ENCODE data around the gene APOO.
"Not testable (repeated sequence)": the region's sequence is repeated elsewhere in the genome, so short reads cannot be mapped to it uniquely, and the experiment has no call there.

Gene APOO

GRCh38 chrX:23902419-23902818 lies 5.3 kb downstream of the APOO start:
- DNase-seq (ENCODE audit: low read depth) = no peak

GRCh38 chrX:23901805-23902204 lies 5.9 kb downstream of the APOO start:
- no peak for DNase-seq (ENCODE audit: low read depth)

- DNase-seq (ENCODE audit: low read depth) = no peak
Observed at GRCh38 chrX:23901060-23901459, 6.7 kb downstream of the APOO start.

DNA sequence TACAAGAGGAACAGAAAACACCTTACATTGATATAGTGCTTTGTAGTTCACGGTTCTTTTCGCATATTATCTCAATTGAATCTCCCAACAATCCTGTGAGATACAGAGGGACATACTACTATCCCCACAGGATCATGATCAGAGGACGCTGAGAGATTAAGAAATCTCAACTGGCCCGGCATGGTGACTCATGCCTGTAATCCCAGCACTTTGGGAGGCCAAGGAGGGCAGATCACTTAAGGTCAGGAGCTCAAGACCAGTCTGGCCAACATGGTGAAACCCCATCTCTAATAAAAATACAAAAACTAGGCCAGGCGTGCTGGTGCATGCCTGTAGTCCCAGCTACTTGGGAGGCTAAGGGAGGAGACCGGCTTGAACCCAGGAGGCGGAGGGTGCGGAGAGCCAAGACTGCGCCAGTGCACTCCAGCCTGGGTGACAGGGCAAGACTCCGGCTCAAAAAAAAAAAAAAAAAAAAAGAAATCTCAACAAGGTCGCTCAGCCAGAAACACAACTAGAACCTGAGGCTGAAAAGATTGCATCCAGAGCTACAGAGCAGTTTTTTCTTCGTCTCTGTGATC lies 7.4 kb downstream of the APOO start:
- no peak for DNase-seq (ENCODE audit: low read depth)

GRCh38 chrX:23898412-23898959 lies 9.3 kb downstream of the APOO start:
- no peak for DNase-seq (ENCODE audit: low read depth)

GRCh38 chrX:23896981-23897380 lies 10.8 kb downstream of the APOO start:
- DNase-seq (ENCODE audit: low read depth) = no peak

DNA sequence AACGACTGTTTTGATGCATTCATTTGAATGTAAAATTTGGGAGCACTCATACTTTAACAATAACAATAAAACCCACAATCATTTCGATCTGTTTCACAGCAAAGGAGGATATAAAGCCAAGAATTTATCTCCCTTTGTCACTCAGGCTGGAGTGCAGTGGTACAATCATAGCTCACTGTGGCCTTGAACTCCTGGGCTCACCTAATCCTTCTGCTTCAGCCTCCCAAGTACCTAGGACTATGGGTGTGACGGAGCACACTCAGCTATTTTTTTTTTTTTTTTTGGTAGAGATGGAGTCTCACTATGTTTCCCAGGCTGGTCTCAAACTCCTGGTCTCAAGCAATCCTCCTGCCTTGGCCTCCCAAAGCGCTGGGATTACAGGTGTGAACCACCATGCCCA lies 11.2 kb downstream of the APOO start:
- DNase-seq (ENCODE audit: low read depth) = not testable (repeated sequence)

- not testable (repeated sequence) for DNase-seq (ENCODE audit: low read depth)
Observed at GRCh38 chrX:23894993-23895392, 12.7 kb downstream of the APOO start.

- no peak for DNase-seq (ENCODE audit: low read depth)
Observed at GRCh38 chrX:23890933-23891332, 16.8 kb downstream of the APOO start.

GRCh38 chrX:23888887-23889501 lies 18.7 kb downstream of the APOO start:
- DNase-seq (ENCODE audit: low read depth) = no peak

- DNase-seq (ENCODE audit: low read depth) = no peak
Observed at GRCh38 chrX:23887918-23888317, 19.8 kb downstream of the APOO start.

GRCh38 chrX:23887451-23887850 lies 20.3 kb downstream of the APOO start:
- no peak for DNase-seq (ENCODE audit: low read depth)

DNA sequence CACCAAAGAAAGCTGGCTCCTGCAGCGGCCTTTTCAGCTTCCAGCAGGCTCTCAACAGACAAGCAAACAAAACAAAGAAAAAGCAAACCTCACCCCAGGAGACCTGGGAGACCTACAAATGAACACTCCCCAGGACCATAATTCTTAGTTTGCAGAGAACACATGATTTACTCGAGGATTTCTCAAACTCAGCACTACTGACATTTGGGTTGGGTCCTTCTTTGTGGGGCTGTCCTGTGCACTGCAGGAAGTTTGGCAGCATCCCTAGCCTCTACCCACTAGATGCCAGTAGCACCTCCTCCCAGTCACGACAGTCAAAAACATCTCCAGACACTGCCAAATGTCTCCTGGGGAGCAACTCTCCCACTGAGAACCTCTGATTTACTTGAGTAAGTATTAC lies 21.9 kb downstream of the APOO start:
- DNase-seq (ENCODE audit: low read depth) = no peak

- no peak for DNase-seq (ENCODE audit: low read depth)
Observed at GRCh38 chrX:23884427-23885024, 23.2 kb downstream of the APOO start.

DNA sequence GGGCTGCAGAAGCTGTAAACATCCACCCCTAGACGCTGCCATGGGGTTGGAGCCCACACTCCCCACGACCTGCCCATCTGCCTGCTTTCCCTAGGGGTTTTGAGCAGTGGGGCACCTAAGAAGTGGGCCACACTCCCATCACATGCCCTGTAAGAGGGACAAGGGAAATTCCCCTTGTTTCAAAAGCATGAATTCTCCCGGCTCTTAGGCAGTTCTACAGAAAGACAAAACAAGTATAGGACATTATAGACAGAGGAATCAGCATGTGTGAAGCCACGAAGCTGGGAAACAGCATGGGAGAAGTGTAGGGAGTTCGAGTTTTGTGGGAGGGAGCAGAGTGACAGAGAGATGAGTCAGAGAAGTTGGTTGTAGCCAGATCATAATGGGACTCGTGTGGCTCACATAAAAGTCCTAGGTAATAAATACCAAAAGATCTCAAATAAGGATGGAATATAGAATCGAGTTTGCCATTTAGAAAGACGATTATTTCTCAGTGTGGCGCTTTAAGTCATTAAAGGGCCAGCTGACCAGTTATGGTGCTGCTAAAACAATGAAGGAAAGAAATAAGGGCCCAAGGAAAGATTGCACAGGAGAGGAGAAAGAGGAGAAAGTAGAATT lies 23.9 kb downstream of the APOO start:
- DNase-seq (ENCODE audit: low read depth) = no peak

DNA sequence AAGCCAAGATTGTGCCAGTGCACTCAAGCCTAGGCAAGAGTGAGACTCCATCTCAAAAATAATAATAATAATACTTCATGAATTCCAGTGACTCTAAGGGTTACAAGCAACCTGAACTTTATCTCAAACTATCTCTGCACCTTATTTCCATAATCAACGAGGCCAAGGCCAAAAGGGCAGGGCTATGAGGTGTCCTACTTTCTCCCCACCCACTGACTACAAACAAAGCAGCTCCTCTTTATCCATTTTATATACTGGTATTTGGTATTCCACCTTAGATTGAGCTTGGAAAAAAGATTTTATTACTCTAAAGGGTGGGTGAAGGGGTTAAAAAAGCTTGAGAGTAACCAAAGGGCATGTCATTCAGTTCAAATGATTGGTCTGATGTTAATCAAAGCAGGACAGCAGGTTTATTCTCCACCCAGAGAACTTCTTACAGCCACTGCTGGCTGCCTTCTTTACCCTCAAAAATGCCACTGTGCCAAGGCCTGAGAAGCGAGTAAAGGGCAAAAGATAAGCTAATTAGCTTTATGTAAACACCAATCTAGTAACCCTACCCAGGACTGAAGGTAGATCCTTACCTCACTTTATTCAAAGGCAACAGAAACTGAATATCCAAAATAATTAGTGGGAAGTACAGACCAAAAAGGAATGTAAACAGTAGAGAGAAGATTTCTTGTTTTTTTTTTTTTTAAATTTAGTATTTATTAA lies 28.2 kb downstream of the APOO start:
- no peak for DNase-seq (ENCODE audit: low read depth)

- DNase-seq (ENCODE audit: low read depth) = no peak
Observed at GRCh38 chrX:23871905-23872546, 35.7 kb downstream of the APOO start.

- DNase-seq (ENCODE audit: low read depth) = no peak
Observed at GRCh38 chrX:23870041-23870440, 37.7 kb downstream of the APOO start.

DNA sequence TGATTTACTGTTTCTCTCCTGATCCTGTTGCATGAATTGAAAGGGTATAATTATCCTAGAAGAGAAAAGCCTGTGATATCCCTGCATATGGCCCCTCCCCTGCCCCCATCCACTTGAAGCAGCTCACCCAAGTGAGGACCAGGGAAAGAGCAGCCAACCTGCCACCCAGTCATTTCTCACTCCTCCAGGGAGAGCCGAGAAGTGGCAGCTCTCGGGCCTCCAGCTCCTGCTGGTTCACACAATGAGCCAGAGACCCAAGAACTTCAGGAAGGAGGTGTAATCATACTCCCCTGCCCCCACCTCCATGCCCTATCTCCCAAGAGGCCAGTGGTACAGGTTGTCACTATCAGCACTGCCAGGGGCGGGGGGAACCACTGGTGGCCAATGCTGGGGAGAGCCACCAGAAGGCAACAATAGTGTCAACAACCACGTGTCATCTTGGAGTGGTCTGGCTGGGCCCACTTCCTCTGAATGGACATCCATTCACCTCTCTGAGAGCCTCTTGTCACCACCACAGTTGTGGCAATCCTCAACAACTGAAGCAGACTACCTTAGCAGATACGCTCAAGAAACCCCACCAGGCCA lies 42.9 kb downstream of the APOO start:
- DNase-seq (ENCODE audit: low read depth) = no peak

GRCh38 chrX:23861952-23862351 lies 45.8 kb downstream of the APOO start:
- DNase-seq (ENCODE audit: low read depth) = not testable (repeated sequence)

DNA sequence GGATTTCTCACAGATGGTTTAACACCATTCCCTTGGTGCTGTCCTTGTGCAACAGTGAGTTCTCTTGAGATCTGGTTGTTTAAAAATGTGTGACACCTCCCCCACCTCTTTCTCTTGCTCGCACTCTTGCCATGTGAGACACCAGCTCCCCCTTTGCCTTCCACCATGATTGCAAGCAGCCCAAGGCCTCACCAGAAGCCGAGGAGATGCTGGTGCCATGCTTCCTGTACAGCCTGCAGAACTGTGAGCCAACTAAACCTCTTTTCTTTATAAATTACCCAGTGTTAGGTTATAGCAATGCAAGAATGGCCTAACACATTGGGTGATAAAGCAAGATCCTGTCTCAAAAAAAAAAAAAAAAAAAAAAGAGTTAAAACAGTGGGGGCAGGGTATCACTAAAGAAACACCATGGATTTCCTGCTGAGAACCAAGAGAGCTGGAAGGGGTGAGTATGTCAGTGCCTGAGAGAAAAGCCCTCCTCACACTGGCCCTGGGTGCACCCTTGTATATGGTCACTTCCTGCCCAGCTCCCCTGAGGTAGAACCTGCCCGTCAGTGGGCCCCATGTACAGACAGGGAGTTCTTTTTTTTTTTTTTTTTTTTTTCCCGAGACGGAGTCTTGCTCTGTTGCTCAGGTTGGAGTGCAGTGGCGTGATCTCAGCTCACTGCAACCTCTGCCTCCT lies 46.4 kb downstream of the APOO start:
- no peak for DNase-seq (ENCODE audit: low read depth)

All from T-helper 22 cell (primary cell).